ENCODE data around the gene APBA3. TPM values are rescaled to one million over a fixed set of nuclear protein-coding genes. Genes with fewer than 3 reads are reported as not detected.
A peak's percentile ranks its signal among the peaks of the same experiment; 100 is the strongest.
"Not testable (repeated sequence)": the region's sequence is repeated elsewhere in the genome, so short reads cannot be mapped to it uniquely, and the experiment has no call there.

The APBA3 gene
- total and polyA plus RNA-seq, 2 donors (not counting 1 experiment from before 2014, with no cell fraction given) = 2.7 to 22.3 TPM

DNA sequence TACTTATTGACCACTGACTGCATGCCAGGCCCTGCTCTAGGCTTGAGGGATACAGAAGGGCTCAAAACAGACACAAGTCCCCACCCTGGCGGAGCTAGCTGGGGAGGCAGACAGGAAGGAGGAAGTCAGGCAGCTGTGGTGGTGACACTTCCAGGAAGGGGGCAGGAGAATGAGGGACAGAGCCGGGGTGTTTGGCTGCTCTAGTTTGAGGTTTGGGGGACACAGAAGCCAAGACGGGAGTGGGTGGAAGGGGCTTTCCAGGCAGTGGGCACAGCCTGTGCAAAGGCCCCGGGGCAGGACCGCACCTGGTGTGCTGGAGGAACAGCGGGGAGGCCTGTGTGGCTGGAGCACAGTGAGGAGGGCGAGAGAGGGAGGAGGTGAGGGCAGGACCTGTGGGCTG lies 5.0 kb upstream of the APBA3 start:
- Histone ChIP-seq H3K4me1 (ENCODE audit: control insufficient read depth, extremely low read depth, insufficient read depth, low read length) (peaks cover 2% of the 10 kb centered on the region), H3K27ac (ENCODE audit: insufficient read depth, low read length) (no peak overlapping the region), H3K79me2 (ENCODE audit: control insufficient read depth, insufficient read depth, low read length) (peaks cover 4% of the 10 kb centered on the region), H4K20me1 (ENCODE audit: control insufficient read depth, extremely low read depth, insufficient read depth, low read length) (no peaks in the 10 kb centered on the region), H3K27me3 (ENCODE audit: control insufficient read depth, insufficient read depth, low read length) (no peaks in the 10 kb centered on the region), H3K4me2 (ENCODE audit: extremely low read depth, insufficient read depth, low read length) (no peak overlapping the region), H3K9ac (ENCODE audit: insufficient read depth, low read length) (no peak overlapping the region), H3K36me3 (ENCODE audit: control insufficient read depth, insufficient read depth, low read length) (peaks cover 3% of the 10 kb centered on the region), H2AFZ (ENCODE audit: low read length) (no peak overlapping the region), H3K9me3 (ENCODE audit: control insufficient read depth, insufficient read depth, low read depth, low read length) (no peaks in the 10 kb centered on the region), H3K4me3 (replicated peaks in 1 of 4; ENCODE audit: control extremely low read depth in 1 of 4, insufficient read depth in 1 of 4, low read depth in 3 of 4, low read length in 4 of 4) (no peak overlapping the region)
- no peak for DNase-seq (ENCODE audit: low read depth in 2 of 2)
- TF ChIP-seq, protein P1, sequence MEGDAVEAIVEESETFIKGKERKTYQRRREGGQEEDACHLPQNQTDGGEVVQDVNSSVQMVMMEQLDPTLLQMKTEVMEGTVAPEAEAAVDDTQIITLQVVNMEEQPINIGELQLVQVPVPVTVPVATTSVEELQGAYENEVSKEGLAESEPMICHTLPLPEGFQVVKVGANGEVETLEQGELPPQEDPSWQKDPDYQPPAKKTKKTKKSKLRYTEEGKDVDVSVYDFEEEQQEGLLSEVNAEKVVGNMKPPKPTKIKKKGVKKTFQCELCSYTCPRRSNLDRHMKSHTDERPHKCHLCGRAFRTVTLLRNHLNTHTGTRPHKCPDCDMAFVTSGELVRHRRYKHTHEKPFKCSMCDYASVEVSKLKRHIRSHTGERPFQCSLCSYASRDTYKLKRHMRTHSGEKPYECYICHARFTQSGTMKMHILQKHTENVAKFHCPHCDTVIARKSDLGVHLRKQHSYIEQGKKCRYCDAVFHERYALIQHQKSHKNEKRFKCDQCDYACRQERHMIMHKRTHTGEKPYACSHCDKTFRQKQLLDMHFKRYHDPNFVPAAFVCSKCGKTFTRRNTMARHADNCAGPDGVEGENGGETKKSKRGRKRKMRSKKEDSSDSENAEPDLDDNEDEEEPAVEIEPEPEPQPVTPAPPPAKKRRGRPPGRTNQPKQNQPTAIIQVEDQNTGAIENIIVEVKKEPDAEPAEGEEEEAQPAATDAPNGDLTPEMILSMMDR (conservative IDR thresholded peaks at IDR 0.05 in 1 of 2, IDR thresholded peaks at IDR 0.05 in 1 of 2; ENCODE audit: low read depth in 1 of 2, low read length in 2 of 2) = no peak
- TF ChIP-seq EZH2 (IDR thresholded peaks at IDR 0.05; ENCODE audit: low read length, missing control alignments) = no peak

DNA sequence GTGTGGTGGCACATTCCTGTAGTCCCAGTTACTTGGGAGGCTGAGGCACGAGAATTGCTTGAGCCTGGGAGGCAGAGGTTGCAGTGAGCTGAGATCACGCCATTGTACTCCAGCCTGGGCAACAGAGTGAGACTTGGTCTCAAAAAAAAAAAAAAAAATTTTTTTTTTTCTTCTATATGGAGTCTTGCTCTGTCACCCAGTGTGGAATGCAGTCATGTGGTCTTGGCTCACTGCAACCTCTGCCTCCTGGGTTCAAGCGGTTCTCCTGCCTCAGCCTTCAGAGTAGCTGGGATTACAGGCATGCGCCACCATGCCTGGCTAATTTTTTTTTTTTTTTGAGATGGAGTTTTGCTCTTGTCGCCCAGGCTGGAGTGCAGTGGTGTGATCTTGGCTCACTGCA lies 4.3 kb upstream of the APBA3 start:
- peak in 1 of 2 donors; percentile 10 for DNase-seq (ENCODE audit: low read depth in 2 of 2)
- not testable (repeated sequence) for H3K27ac ChIP-seq (ENCODE audit: insufficient read depth, low read length); H3K9me3 ChIP-seq (ENCODE audit: control insufficient read depth, insufficient read depth, low read depth, low read length); H3K4me1 ChIP-seq (ENCODE audit: control insufficient read depth, extremely low read depth, insufficient read depth, low read length); H3K4me2 ChIP-seq (ENCODE audit: extremely low read depth, insufficient read depth, low read length); H2AFZ ChIP-seq (ENCODE audit: low read length); H3K9ac ChIP-seq (ENCODE audit: insufficient read depth, low read length); H3K79me2 ChIP-seq (ENCODE audit: control insufficient read depth, insufficient read depth, low read length); H3K4me3 ChIP-seq (replicated peaks in 1 of 4; ENCODE audit: control extremely low read depth in 1 of 4, insufficient read depth in 1 of 4, low read depth in 3 of 4, low read length in 4 of 4); H3K27me3 ChIP-seq (ENCODE audit: control insufficient read depth, insufficient read depth, low read length); H3K36me3 ChIP-seq (ENCODE audit: control insufficient read depth, insufficient read depth, low read length); H4K20me1 ChIP-seq (ENCODE audit: control insufficient read depth, extremely low read depth, insufficient read depth, low read length)

DNA sequence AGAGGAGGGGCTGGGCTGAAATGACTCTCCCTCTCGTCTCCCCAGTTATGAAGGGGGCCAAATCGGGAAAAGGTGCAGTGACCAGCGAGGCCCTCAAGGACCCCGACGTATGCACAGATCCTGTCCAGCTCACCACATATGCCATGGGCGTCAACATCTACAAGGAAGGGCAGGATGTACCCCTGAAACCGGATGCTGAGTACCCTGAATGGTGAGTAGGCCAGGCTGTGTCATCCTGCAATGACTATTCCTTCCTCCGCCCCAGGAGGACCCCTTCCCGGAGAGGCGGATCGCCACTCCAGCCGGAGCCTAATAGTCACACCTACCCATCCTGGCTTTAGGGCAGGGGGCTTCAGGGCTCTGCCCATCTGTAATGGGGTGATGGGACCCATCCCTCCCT lies 3.6 kb upstream of the APBA3 start:
- Histone ChIP-seq H3K9ac (ENCODE audit: insufficient read depth, low read length) (no peak overlapping the region), H3K27me3 (ENCODE audit: control insufficient read depth, insufficient read depth, low read length) (no peaks in the 10 kb centered on the region), H3K4me3 (replicated peaks in 1 of 4; ENCODE audit: control extremely low read depth in 1 of 4, insufficient read depth in 1 of 4, low read depth in 3 of 4, low read length in 4 of 4) (no peak overlapping the region), H2AFZ (ENCODE audit: low read length) (no peak overlapping the region), H3K79me2 (ENCODE audit: control insufficient read depth, insufficient read depth, low read length) (peaks cover 9% of the 10 kb centered on the region), H3K4me1 (ENCODE audit: control insufficient read depth, extremely low read depth, insufficient read depth, low read length) (peaks cover 2% of the 10 kb centered on the region), H3K9me3 (ENCODE audit: control insufficient read depth, insufficient read depth, low read depth, low read length) (no peaks in the 10 kb centered on the region), H3K27ac (ENCODE audit: insufficient read depth, low read length) (no peak overlapping the region), H3K4me2 (ENCODE audit: extremely low read depth, insufficient read depth, low read length) (no peak overlapping the region), H4K20me1 (ENCODE audit: control insufficient read depth, extremely low read depth, insufficient read depth, low read length) (no peaks in the 10 kb centered on the region), H3K36me3 (ENCODE audit: control insufficient read depth, insufficient read depth, low read length) (peaks cover 3% of the 10 kb centered on the region)
- DNase-seq (ENCODE audit: low read depth in 2 of 2) = no peak
- no peak for TF ChIP-seq EZH2 (IDR thresholded peaks at IDR 0.05; ENCODE audit: low read length, missing control alignments)
- TF ChIP-seq, protein P1 (conservative IDR thresholded peaks at IDR 0.05 in 1 of 2, IDR thresholded peaks at IDR 0.05 in 1 of 2; ENCODE audit: low read depth in 1 of 2, low read length in 2 of 2) = no peak
